Activated naive CD8-positive, alpha-beta T cell treated with anti-CD3 and anti-CD28 coated beads, Interleukin-2, amount 50 U/mL, for 16 hours (primary cell): ENCODE results near the gene INA.
"Not testable (repeated sequence)": the region's sequence is repeated elsewhere in the genome, so short reads cannot be mapped to it uniquely, and the experiment has no call there.

Experiments
- DNase-seq: peaks from one replicate; pipeline ENCODE4 v3.0.0-alpha.2; 2020; ENCODE audit warnings: low read depth, low spot score

The INA gene

GRCh38 chr10:103276896-103277712 is at the start of gene INA:
TSS of gene INA (plus strand) at chr10:103277138. CDS start at chr10:103277212, 74 bp downstream.
- DNase-seq: no peak

DNA sequence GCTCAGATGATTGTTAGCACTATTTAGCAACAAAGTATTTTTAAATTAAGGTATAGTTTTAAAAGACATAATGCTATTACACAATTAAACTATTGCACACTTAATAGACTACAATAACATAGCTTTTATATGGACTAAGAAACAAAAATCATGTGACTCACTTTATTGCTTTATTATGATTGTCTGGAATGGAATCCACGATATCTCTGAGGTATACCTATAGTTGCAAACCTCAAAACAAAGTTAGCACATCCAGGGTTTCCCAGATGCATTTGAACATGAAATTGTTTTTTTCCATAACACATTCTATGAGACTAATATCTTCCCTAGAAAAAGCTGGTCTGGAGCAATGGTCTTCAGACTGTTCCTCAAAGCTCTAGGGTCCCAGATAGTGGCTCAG is 49.5 kb upstream of the INA start:
- DNase-seq: no peak

DNA sequence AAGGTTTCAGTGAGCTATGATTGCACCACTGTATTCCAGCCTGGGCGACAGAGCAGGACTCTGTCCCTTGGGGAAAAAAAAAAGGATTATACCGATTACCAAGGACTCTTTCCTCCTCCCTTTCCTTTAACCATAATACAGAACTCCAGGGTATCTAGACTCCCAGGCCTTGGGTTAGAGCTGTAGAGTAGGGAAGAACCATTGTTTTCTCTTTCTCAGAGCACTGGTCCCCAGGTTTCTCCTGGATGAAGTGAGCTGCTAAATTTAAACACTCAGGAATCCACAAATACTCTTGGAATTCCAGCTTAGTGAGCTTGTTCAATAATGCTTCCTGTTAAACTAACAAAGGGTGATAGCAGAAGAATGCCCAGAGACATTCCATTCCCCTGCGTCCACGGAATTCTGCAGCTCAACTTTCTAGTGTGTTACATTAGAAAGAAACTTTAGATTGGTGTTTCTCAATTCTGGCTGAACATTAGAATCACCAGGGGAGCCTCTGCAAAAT is 45.8 kb upstream of the INA start:
- DNase-seq: no peak

DNA sequence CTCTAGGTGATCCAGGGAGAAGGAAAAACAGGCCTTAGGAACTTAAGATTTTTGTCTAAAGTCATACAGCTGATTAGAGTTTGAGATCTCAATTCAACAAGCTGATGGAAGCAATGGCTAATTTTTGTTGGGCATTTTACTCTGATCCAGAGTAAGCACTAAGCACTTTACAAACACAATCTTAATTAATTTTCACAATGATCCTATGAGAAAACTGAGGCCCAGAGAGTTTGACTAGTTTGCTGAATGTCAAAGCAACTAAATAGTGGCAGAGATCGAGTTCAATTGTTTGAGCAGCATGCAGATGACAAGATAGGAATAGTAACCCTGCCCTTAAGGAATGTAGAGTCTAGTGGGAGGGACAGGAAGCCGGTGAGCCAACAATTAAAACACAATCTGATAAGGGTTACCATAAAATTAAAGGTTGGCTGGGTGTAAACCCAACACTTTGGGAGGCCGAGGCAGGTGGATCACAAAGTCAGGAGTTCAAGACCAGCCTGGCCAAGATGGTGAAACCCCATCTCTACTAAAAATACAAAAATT is 44.7 kb upstream of the INA start:
- DNase-seq: no peak

DNA sequence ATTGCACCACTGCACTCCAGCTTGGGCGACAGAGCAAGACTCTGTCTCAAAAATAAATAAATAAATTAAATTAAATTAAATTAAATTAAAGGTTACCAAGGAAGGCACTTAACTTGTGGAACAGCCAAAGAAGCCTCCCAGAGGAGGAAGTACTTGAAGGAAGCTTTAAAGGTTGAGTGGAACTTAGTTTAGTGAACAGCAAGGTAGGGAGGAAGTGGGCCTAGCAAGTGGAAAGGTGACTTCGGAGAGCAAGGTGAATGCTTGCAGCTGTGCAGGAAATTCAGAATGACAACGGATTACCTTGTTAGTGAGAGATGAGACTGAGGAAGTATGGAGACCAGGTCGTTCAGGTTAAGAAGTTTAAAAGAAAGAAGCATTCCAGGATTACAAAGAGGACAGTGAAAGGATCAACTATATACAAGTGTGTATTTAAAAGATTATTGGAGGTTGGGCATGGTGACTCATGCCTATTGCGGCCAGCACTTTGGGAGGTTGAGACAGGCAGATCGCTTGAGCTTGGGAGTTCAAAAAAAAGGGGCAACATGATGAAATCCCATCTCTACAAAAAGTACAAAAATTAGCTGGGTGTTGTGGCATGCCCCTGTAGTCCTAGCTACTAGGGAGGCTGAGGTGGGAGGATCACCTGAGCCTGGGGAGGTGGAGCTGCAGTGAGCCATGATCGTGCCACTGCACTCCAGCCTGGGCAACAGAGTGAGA is 44.0 kb upstream of the INA start:
- DNase-seq: no peak

DNA sequence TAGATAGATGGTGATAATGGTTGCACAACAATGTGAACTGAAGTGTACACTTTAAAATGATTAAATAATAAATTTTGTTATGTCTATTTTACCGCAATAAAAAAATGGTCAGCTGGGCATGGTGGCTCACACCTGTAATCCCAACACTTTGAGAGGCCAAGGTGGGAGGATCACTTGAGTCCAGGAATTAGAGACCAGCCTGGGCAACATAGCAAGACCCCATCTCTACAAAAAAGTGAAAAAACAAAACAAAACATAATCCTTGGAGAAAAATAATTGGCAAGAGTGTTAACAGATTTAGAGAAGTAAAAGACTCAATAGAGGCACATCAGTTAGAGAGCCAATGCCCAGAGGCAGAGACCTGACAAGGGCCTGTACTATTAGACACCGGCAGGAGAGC is 41.2 kb upstream of the INA start:
- no peak for DNase-seq

- no peak for DNase-seq
These were observed 38.3 kb upstream of the INA start for GRCh38 chr10:103238506-103239252.

- no peak for DNase-seq
These were observed 35.5 kb upstream of the INA start for GRCh38 chr10:103241262-103242011.

- peak; percentile 23 for DNase-seq
These were observed 32.2 kb upstream of the INA start for GRCh38 chr10:103244666-103245271.

DNA sequence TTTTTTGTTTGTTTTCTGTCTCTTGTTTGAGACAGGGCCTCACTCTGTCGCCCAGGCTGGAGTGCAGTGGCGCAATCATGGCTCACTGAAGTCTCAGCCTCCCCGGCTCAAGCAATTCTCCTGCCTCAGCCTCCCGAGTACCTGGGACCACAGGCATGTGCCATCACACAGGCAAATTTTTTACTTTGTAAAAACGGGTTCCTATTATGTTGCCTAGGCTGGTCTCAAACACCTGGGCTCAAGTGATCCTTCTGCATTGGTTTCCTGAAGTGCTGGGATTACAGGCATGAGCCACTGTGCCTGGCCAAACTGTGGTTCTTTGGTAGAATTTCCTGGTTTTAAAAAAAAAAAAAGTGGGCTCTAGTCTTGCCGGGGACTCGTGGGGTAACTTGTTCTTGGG is 31.4 kb upstream of the INA start, which contains the start of gene RPEL1:
Gene RPEL1 (plus strand): TSS at position 301 of the 400 bp plus-strand sequence. CDS start 110 bp downstream, outside the sequence.
- not testable (repeated sequence) for DNase-seq

DNA sequence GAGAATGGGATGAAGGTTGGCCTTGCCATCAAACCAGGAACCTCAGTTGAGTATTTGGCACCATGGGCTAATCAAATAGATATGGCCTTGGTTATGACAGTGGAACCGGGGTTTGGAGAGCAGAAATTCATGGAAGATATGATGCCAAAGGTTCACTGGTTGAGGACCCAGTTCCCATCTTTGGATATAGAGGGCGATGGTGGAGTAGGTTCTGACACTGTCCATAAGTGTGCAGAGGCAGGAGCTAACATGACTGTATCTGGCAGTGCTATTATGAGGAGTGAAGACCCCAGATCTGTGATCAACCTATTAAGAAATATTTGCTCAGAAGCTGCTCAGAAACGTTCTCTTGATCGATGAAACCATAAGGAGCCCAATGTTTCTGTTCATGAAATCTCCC is 30.6 kb upstream of the INA start:
- DNase-seq: no peak

- no peak for DNase-seq
These were observed 22.8 kb upstream of the INA start for GRCh38 chr10:103254113-103254512.

GRCh38 chr10:103254538-103255325 is 22.2 kb upstream of the INA start:
- no peak for DNase-seq

GRCh38 chr10:103256613-103257012 is 20.3 kb upstream of the INA start:
- DNase-seq: no peak

DNA sequence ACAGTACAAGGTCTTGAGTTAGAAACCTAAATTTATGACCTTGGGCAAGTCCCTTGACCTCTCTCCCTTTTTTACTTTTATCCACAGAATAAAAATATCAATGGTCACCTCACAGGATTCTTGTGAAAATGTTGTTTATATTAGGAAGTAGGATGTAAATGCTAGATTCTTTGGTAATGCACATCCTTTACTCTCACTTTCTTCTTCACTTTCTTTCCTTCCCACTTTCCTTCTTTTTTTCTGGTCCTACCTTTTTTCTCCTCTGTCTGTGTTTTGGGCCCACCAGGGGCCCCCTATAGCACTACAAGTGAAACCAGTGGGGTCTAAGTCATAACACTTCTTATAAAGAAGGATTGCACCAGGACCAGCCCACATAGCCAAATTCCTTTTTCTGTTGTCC is 19.1 kb upstream of the INA start:
- no peak for DNase-seq

DNA sequence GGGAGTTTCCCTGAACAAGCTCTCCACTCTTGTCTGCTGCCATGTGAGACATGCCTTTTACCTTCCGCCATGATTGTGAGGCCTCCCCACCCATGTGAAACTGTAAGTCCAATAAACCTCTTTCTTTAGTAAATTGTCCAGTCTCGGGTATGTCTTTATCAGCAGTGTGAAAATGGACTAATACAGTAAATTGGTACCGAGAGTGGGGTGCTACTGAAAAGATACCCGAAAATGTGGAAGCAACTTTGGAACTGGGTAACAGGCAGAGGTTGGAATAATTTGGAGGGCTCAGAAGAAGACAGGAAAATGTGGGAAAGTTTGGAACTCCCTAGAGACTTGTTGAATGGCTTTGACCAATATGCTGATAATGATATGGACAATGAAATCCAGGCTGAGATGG is 18.0 kb upstream of the INA start:
- DNase-seq: not testable (repeated sequence)

DNA sequence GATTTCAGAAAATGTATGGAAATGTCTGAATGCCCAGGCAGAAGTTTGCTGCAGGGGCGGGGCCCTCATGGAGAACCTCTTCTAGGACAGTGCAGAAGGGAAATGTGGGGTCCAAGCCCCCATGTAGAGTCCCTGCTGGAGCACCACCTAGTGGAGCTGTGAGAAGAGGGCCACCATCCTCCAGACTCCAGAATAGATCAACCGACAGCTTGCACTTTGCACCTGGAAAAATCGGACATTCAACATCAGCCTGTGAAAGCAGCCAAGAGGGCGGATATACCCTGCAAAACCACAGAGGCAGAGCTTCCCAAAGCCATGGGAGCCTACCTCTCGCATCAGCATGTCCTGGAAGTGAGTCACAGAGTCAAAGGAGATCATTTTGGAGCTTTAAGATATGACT is 16.9 kb upstream of the INA start:
- no peak for DNase-seq

DNA sequence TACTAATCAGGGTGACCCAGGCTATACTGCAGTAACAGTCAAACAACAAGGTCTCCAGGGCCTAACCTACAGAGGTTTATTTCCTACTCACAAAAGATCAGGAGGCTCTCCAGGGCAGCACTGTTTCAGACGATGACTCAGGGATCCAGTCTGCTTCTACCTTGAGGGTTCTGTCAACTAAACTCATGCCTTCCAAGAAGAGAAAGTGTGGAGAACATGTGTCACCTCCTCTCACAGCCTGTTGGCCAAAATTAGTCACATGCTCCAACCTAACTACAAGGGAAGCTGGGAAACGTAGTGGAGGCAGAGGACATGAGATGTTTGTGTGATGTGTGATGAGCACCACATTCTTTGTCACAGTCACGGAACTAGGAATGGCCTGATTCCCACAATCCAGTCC is 14.7 kb upstream of the INA start:
- DNase-seq: no peak

GRCh38 chr10:103265717-103266329 is 11.1 kb upstream of the INA start:
- no peak for DNase-seq
